GM12875 (cell line): ENCODE results near the gene ANGPTL8.

ENCODE experiments used
- H3K4me3 ChIP-seq: one replicate; pipeline ENCODE4 v1.5.1; 2011; ENCODE audit warnings: low read depth, low read length, control low read depth
- TF ChIP-seq, protein P1 (sequence below): IDR thresholded peaks from 2 replicates; pipeline ENCODE4 v1.5.1; 2011; ENCODE audit warnings: low read depth, mild to moderate bottlenecking, control low read depth, inconsistent platforms, low read length, moderate library complexity, borderline replicate concordance; ENCODE audit not compliant: insufficient read depth

The ANGPTL8 gene

DNA sequence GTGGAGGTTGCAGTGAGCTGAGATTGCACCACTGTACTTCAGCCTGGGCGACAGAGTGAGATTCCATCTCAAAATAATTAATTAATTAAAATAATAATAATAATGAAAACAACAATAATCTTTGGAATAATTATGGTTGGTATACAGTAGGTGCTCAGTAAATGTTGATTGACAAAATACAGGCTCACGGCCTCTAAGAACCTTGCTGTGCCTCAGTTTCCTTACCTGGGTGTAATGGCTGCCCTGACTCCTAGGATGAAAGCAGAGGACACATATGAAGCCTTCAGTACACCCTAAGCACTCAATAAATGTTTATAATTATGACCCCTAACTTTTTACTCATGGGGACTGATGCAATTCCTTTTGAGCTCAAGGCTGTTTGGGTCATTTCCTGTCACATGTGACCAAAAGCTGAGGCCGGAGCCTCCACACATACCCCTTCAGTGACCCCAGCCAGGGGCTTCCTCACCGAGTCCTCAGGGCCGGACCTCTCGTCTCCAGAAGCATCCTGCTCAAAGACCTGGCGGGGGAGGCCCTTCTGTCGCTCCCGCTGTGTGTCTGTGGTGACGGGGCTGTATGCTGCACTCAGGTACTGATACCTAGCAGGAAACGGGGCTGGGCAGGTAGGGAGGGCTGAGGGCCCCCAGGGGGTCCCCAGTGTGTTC lies 12.4 kb downstream of the ANGPTL8 start:
- TF ChIP-seq, protein P1, sequence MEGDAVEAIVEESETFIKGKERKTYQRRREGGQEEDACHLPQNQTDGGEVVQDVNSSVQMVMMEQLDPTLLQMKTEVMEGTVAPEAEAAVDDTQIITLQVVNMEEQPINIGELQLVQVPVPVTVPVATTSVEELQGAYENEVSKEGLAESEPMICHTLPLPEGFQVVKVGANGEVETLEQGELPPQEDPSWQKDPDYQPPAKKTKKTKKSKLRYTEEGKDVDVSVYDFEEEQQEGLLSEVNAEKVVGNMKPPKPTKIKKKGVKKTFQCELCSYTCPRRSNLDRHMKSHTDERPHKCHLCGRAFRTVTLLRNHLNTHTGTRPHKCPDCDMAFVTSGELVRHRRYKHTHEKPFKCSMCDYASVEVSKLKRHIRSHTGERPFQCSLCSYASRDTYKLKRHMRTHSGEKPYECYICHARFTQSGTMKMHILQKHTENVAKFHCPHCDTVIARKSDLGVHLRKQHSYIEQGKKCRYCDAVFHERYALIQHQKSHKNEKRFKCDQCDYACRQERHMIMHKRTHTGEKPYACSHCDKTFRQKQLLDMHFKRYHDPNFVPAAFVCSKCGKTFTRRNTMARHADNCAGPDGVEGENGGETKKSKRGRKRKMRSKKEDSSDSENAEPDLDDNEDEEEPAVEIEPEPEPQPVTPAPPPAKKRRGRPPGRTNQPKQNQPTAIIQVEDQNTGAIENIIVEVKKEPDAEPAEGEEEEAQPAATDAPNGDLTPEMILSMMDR: no peak
- no peak overlapping the region for H3K4me3 ChIP-seq

DNA sequence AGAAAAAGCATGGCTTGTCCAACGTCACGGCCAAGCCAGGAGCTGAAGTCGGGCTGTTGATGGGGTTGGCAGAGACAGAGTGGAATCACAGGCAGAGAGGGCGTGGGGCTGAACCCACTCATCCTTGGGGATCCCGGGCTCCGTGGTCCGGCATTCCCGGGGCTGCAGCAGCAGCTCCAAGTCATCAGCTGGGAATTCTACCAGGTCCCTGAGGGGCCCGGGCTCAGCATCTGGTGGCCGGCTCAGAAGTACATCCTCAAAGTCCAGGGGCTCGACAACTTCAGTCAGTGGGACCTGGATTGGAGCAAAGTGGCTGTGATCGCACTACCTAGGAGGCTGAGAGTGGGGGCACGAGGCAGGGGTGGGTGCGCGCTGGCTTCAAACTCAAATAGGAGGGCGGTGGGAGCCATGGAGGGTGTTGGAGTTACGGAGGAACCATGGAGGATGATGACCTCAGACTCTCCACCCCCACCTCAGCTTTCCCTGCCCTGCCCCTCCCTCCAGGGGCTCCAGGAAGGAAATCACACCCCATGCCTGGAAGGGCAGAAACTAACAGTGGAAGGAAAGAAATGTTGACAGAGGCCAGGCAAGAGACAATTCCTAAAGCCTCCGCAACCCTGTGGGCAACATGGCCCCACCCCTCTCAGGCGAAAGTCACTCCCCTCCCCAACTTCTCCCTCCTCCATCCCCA lies 13.4 kb downstream of the ANGPTL8 start:
- no peak overlapping the region for H3K4me3 ChIP-seq
- TF ChIP-seq, protein P1: no peak

DNA sequence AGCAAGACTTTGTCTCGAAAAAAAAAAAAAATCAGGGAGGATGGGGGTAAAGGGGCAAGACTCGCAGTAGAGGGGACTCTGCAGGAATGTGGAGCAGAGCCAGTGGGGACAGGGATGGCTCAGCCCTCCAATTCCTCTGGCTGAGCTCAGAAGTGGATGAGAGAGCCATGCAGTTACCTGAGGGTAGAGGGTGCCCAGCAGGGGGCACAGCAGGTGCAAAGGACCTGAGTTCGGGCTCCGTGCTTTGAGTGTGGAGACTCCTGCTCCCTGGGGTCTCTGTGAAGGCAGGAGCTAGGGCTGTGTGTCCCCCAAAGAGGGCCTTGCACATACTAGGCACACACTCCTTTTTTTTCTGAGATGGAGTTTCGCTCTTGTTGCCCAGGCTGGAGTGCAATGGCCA lies 15.2 kb downstream of the ANGPTL8 start:
- TF ChIP-seq, protein P1: peak; percentile 47; the same call in 1 of the 2 replicates

DNA sequence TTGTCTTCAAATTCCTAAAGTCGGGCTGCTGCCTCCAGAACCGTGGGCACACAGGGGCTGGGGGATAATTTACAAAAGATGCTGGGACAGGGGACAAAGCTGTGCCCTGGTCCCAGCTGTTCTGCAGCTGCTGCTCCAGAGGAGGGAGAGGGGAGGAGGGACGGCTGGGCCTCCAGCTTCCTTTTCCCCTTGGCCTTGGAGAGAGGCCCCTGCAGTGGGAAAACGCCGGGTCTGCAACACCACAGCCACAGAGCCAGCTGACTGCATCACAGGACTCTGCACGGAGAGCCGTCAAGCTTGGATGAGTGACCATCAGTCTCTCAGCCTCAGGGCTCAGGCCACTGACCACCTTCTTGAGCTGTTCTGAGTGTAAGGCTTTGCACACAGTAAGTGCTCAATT lies 16.8 kb downstream of the ANGPTL8 start:
- H3K4me3 ChIP-seq: no peak overlapping the region

More for the DNA sequence above, 15.2 kb downstream of the ANGPTL8 start:
- H3K4me3 ChIP-seq: no peak overlapping the region

DNA sequence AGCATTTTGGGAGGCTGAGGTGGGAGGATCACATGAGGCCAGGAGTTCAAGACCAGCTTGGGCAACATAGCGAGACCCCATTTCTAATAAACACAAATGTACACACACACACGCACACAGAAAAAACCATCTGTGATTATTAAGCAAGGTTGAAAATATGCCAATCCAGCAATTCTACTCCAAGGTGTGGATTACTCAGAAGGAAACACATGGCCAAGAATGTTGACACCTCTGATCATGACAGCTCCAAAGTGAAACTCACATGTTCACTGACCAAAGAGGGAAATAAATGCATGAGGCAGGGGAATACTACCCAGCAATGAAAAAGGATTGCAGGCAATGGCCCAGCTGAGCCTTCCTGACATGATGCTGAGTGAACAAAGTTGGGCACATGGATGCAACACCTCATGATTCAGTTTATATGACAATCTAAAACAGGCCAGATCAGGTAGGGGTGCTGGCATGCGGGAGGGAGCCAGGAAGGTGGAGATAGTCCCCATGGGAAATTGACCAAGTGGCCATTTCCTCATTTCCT lies 18.5 kb downstream of the ANGPTL8 start:
- TF ChIP-seq, protein P1: no peak

More for the DNA sequence above, 16.8 kb downstream of the ANGPTL8 start:
- TF ChIP-seq, protein P1: no peak

DNA sequence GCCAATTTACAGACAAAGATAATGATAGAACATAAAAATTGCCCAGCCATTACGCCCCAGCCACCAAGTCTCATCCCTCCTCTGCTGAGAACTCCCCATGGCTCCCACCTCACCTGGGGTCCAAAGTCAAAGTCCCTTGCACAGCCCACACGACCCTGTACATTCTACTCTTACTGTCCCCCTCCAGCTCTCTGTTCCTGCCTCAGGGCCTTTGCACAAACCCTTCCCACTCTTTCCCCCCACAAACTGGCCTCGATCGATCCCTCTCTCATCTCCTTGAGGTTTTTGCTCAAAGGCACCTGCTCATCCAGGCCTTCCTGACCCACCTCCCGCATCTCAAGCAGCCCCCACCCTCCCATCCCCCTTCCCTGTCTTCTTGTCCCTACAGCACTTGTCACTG lies 21.6 kb downstream of the ANGPTL8 start:
- TF ChIP-seq, protein P1: no peak
- H3K4me3 ChIP-seq: no peak overlapping the region

More for the DNA sequence above, 18.5 kb downstream of the ANGPTL8 start:
- H3K4me3 ChIP-seq: no peak overlapping the region
